Colonic mucosa (tissue), 4 donors: Measurements from ENCODE around the gene NEIL1. TPM values are rescaled to one million over a fixed set of nuclear protein-coding genes. Genes with fewer than 3 reads are reported as not detected.

Source experiments
- DNase-seq: peaks from one replicate; pipeline ENCODE4 v3.0.0-alpha.2; 2020
- H3K27ac ChIP-seq: fragments of 200-600 bp; one replicate; pipeline ENCODE4 v1.8.0; 2021
- H3K27me3 ChIP-seq: fragments of 200-600 bp; one replicate; pipeline ENCODE4 v1.8.0; 2021
- H3K36me3 ChIP-seq: fragments of 200-600 bp; one replicate; pipeline ENCODE4 v1.8.0; 2021
- H3K4me1 ChIP-seq: fragments of 200-600 bp; one replicate; pipeline ENCODE4 v1.8.0; 2021; ENCODE audit warnings: mild to moderate bottlenecking
- H3K4me3 ChIP-seq: fragments of 200-600 bp; one replicate; pipeline ENCODE4 v1.8.0; 2021
- H3K9ac ChIP-seq, 2 donors: one replicate each; pipeline ENCODE4 v1.7.0; 2013; ENCODE audit warnings: control low read depth in 2 of 2, low read depth in 2 of 2, low read length in 2 of 2
- H3K9me3 ChIP-seq: fragments of 200-600 bp; one replicate; pipeline ENCODE4 v1.8.0; 2021
- CTCF ChIP-seq: fragments of 200-600 bp; IDR thresholded peaks from one replicate; pipeline ENCODE4 v1.8.0; 2022; ENCODE audit warnings: antibody characterized with exemption, mild to moderate bottlenecking
- intact Hi-C: fragments of 100-400 bp; cut with DNase I; formaldehyde crosslinking; loops from one replicate; pipeline ENCODE4 v1.14.1; 2022
- total RNA-seq, 2 donors: library from RNA; stranded (reverse); fragmentation: NEBNext Ultra II Directional in 1 of 2; extraction: Animal tissue kit (Norgen Biotek cat#: 25700) in 1 of 2; gene quantifications; one replicate each; pipeline ENCODE4 v1.2.1, GENCODE V29; 2021
- donor health status: healthy.
- donor health status: DM: no; HTN: no; CAD: no.
- donor health status: DM: no; HTN: no; CAD: no.

NEIL1 gene
- total RNA-seq, 2 donors from 2014 or later: 34.1 to 39.6 TPM

DNA sequence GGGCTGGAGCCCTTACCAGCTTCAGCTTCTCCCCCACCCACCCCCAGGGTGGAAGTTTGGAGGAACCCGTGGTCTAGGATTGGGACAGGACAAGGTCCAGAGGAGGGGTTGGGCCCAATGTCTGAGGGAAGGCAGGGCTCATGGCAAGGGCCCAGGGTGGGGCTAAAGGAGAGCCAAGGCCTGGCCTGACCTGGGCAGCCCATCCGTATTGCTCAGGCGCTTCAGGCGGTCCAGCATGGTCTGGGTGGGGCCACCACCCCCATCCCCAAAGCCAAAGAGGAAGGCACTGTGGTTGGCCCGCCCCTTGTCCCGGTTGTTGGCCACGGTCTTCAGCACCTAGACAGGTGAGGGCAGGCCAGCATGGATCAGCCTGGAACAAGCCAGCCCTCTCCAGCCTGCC lies 14.0 kb downstream of the NEIL1 start:
- TF ChIP-seq CTCF: no peak
- H3K36me3 ChIP-seq: no peaks in the 10 kb centered on the region
- no peaks in the 10 kb centered on the region for H3K27me3 ChIP-seq
- H3K27ac ChIP-seq: no peak overlapping the region
- intact Hi-C loops: loop anchor here (10.0 kb wide), 1 partner anchor 284 kb away; the partner anchor contains the start of genes IMP3 and SNX33
- H3K9me3 ChIP-seq: no peaks in the 10 kb centered on the region
- no peak overlapping the region for H3K4me3 ChIP-seq
- no peaks in the 10 kb centered on the region for H3K4me1 ChIP-seq
- DNase-seq: no peak
- no peak overlapping the region for H3K9ac ChIP-seq

- no peak for DNase-seq
- intact Hi-C loops: loop anchor here (10.0 kb wide), 1 partner anchor 283 kb away; the partner anchor contains the start of genes IMP3 and SNX33
Observed at GRCh38 chr15:75361361-75361988, 14.6 kb downstream of the NEIL1 start.

GRCh38 chr15:75361989-75362641 lies 15.3 kb downstream of the NEIL1 start:
- Histone ChIP-seq H3K27ac (no peak overlapping the region), H3K27me3 (no peaks in the 10 kb centered on the region), H3K4me1 (no peaks in the 10 kb centered on the region), H3K4me3 (no peak overlapping the region), H3K9ac (no peak overlapping the region), H3K9me3 (no peaks in the 10 kb centered on the region), H3K36me3 (no peaks in the 10 kb centered on the region)
- no peak for TF ChIP-seq CTCF
- intact Hi-C loops: loop anchor here (10.0 kb wide), 1 partner anchor 283 kb away; the partner anchor contains the start of genes IMP3 and SNX33
- DNase-seq: no peak

More at GRCh38 chr15:75361361-75361988, 14.6 kb downstream of the NEIL1 start:
- Histone ChIP-seq H3K27ac (no peak overlapping the region), H3K9ac (no peak overlapping the region), H3K36me3 (no peaks in the 10 kb centered on the region), H3K4me1 (no peaks in the 10 kb centered on the region), H3K9me3 (no peaks in the 10 kb centered on the region), H3K27me3 (no peaks in the 10 kb centered on the region), H3K4me3 (no peak overlapping the region)
- TF ChIP-seq CTCF: no peak

GRCh38 chr15:75362642-75363249 lies 15.9 kb downstream of the NEIL1 start:
- no peak overlapping the region for H3K4me3 ChIP-seq
- intact Hi-C loops: loop anchor here (10.0 kb wide), 1 partner anchor 282 kb away; the partner anchor contains the start of genes IMP3 and SNX33
- no peak for TF ChIP-seq CTCF
- H3K27me3 ChIP-seq: no peaks in the 10 kb centered on the region
- H3K27ac ChIP-seq: no peak overlapping the region
- H3K4me1 ChIP-seq: peaks cover 5% of the 10 kb centered on the region
- no peaks in the 10 kb centered on the region for H3K36me3 ChIP-seq
- no peaks in the 10 kb centered on the region for H3K9me3 ChIP-seq
- DNase-seq: no peak
- no peak overlapping the region for H3K9ac ChIP-seq

- no peak for DNase-seq
Observed at GRCh38 chr15:75363786-75364185, 16.9 kb downstream of the NEIL1 start.

More at GRCh38 chr15:75363786-75364185, 16.9 kb downstream of the NEIL1 start:
- no peak overlapping the region for H3K27ac ChIP-seq
- intact Hi-C loops: loop anchor here (10.0 kb wide), 1 partner anchor 281 kb away; the partner anchor contains the start of genes IMP3 and SNX33
- H3K9ac ChIP-seq: no peak overlapping the region
- TF ChIP-seq CTCF: no peak
- H3K4me1 ChIP-seq: peaks cover 5% of the 10 kb centered on the region
- no peaks in the 10 kb centered on the region for H3K36me3 ChIP-seq
- H3K27me3 ChIP-seq: no peaks in the 10 kb centered on the region
- H3K4me3 ChIP-seq: no peak overlapping the region
- H3K9me3 ChIP-seq: no peaks in the 10 kb centered on the region
